Panc1 (cell line): ENCODE data around the gene KCNA10.

Source experiments
- CTCF ChIP-seq: fragments of 450-650 bp; IDR thresholded peaks from 2 replicates; pipeline ENCODE4 v1.5.1; 2017; ENCODE audit warnings: mild to moderate bottlenecking
- POLR2AphosphoS5 ChIP-seq: IDR thresholded peaks from 2 replicates; pipeline ENCODE4 v1.6.1; 2012; ENCODE audit warnings: mild to moderate bottlenecking, low read depth, low read length, moderate library complexity
- REST ChIP-seq, 2 experiments: IDR thresholded peaks; 2 replicates each; pipeline ENCODE4 v1.6.1; 2011 to 2012; ENCODE audit warnings: low read depth in 2 of 2, control low read depth in 1 of 2, low read length in 1 of 2, mild to moderate bottlenecking in 1 of 2, moderate library complexity in 1 of 2; ENCODE audit not compliant: insufficient read depth in 1 of 2
- SIN3A ChIP-seq: IDR thresholded peaks from 2 replicates; pipeline ENCODE4 v1.6.1; 2012; ENCODE audit warnings: low read depth, mild to moderate bottlenecking, low read length, moderate library complexity, borderline replicate concordance; ENCODE audit not compliant: insufficient read depth

- TF ChIP-seq CTCF (no peak), POLR2AphosphoS5 (no peak), REST (IDR thresholded peaks at IDR 0.05; ENCODE audit: insufficient read depth in 1 of 2, low read depth in 2 of 2, low read length in 1 of 2) (no peak), SIN3A (no peak)
These were observed 26.4 kb downstream of the KCNA10 start for GRCh38 chr1:110492573-110492972.
